GM21390 (cell line): ENCODE results near the gene KCNE1.
"Not testable (repeated sequence)": the region's sequence is repeated elsewhere in the genome, so short reads cannot be mapped to it uniquely, and the experiment has no call there.

Source experiments
- ATAC-seq: cut with Tn5 transposase; IDR thresholded peaks from one replicate; pipeline ENCODE4 v1.9.1; 2021; ENCODE audit not compliant: unreplicated experiment

The KCNE1 gene

GRCh38 chr21:34514576-34515115 lies 2.6 kb upstream of the KCNE1 start:
- ATAC-seq = no peak

- ATAC-seq = no peak
Measured at GRCh38 chr21:34513129-34513675, 1.2 kb upstream of the KCNE1 start.

- no peak for ATAC-seq
Measured at GRCh38 chr21:34511181-34511580, 829 bp downstream of the KCNE1 start.

GRCh38 chr21:34510148-34511142 lies 1.6 kb downstream of the KCNE1 start:
- peak; percentile 55 for ATAC-seq

- no peak for ATAC-seq
Measured at GRCh38 chr21:34509151-34509550, 2.9 kb downstream of the KCNE1 start.

- no peak for ATAC-seq
Measured at GRCh38 chr21:34504595-34504994, 7.4 kb downstream of the KCNE1 start.

GRCh38 chr21:34502480-34503106 lies 9.4 kb downstream of the KCNE1 start:
- no peak for ATAC-seq

GRCh38 chr21:34501716-34502115 lies 10.3 kb downstream of the KCNE1 start:
- ATAC-seq = no peak

GRCh38 chr21:34500191-34500590 lies 11.8 kb downstream of the KCNE1 start:
- no peak for ATAC-seq

- no peak for ATAC-seq
Measured at GRCh38 chr21:34499116-34499515, 12.9 kb downstream of the KCNE1 start.

- no peak for ATAC-seq
Measured at GRCh38 chr21:34498623-34499022, 13.4 kb downstream of the KCNE1 start.

- not testable (repeated sequence) for ATAC-seq
Measured at GRCh38 chr21:34483854-34484253, 28.2 kb downstream of the KCNE1 start.

GRCh38 chr21:34483435-34483834 lies 28.6 kb downstream of the KCNE1 start:
- not testable (repeated sequence) for ATAC-seq

GRCh38 chr21:34467333-34467732 lies 44.7 kb downstream of the KCNE1 start:
- ATAC-seq = not testable (repeated sequence)

GRCh38 chr21:34459426-34459825 lies 52.6 kb downstream of the KCNE1 start:
- ATAC-seq = not testable (repeated sequence)

GRCh38 chr21:34458266-34458665 lies 53.7 kb downstream of the KCNE1 start:
- not testable (repeated sequence) for ATAC-seq

- ATAC-seq = not testable (repeated sequence)
Measured at GRCh38 chr21:34456180-34456579, 55.8 kb downstream of the KCNE1 start.

- ATAC-seq = not testable (repeated sequence)
Measured at GRCh38 chr21:34455628-34456027, 56.4 kb downstream of the KCNE1 start.

GRCh38 chr21:34447018-34447417 lies 65.0 kb downstream of the KCNE1 start:
- ATAC-seq = not testable (repeated sequence)

GRCh38 chr21:34443486-34443885 lies 68.5 kb downstream of the KCNE1 start:
- not testable (repeated sequence) for ATAC-seq

GRCh38 chr21:34429710-34430109 lies 82.3 kb downstream of the KCNE1 start:
- ATAC-seq = not testable (repeated sequence)
